ENCODE results near the gene ZFYVE21. TPM values are rescaled to one million over a fixed set of nuclear protein-coding genes. Genes with fewer than 3 reads are reported as not detected.

ZFYVE21 gene
- total RNA-seq, 4 donors from 2014 or later = 78.7 to 175 (median 139) TPM

DNA sequence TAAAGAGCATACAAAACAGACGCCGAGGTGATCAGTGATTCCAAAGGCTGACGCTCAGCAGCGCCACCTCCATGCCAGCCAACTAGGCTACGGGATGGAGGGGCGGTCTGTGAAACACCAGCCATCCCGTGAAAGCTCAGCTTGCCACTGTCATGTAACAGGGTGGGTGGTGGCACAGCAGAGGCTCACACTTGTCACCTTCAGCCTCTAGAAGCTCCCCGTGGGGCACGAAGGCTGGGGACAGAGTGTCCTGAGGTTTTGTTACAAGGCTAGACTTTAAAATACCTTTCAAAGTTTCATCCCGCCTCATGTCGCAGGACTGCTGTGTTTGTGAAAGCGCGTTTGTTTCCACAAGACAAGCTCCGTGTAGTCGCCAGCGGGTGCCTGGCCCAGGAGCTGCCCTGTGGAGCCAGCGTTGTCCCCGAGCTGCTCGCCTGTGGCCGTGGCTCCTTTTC, 21.0 kb upstream of the ZFYVE21 start:
- TF ChIP-seq, protein P1, sequence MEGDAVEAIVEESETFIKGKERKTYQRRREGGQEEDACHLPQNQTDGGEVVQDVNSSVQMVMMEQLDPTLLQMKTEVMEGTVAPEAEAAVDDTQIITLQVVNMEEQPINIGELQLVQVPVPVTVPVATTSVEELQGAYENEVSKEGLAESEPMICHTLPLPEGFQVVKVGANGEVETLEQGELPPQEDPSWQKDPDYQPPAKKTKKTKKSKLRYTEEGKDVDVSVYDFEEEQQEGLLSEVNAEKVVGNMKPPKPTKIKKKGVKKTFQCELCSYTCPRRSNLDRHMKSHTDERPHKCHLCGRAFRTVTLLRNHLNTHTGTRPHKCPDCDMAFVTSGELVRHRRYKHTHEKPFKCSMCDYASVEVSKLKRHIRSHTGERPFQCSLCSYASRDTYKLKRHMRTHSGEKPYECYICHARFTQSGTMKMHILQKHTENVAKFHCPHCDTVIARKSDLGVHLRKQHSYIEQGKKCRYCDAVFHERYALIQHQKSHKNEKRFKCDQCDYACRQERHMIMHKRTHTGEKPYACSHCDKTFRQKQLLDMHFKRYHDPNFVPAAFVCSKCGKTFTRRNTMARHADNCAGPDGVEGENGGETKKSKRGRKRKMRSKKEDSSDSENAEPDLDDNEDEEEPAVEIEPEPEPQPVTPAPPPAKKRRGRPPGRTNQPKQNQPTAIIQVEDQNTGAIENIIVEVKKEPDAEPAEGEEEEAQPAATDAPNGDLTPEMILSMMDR (IDR thresholded peaks at IDR 0.05; ENCODE audit: low read depth) = no peak

GRCh38 chr14:103695296-103696069, 20.1 kb upstream of the ZFYVE21 start:
- TF ChIP-seq, protein P1 (IDR thresholded peaks at IDR 0.05; ENCODE audit: low read depth) = no peak

- TF ChIP-seq, protein P1 (IDR thresholded peaks at IDR 0.05; ENCODE audit: low read depth) = no peak
Measured at GRCh38 chr14:103696070-103696402, 19.6 kb upstream of the ZFYVE21 start.

GRCh38 chr14:103696466-103697071, 19.0 kb upstream of the ZFYVE21 start:
- TF ChIP-seq, protein P1 (IDR thresholded peaks at IDR 0.05; ENCODE audit: low read depth) = no peak

DNA sequence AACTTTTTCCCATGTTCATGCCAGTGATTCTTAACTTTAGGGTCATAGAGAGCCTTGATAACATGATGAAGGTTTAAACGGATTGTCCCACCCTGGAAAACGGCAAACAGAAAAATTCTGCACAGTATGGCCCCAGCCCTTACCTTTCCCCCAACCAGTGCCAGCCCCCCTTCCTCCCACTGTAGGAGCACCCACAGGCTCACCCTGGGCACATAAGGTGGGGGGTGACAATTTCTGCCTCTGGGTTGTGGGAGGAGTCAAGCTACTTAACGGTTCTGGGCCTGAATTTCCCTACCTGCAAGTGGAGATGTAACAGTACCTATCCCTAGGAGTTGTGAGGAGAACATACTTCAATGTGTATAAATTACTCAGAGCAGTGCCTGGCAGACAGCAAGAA, 18.4 kb upstream of the ZFYVE21 start:
- TF ChIP-seq, protein P1 (IDR thresholded peaks at IDR 0.05; ENCODE audit: low read depth) = no peak

- TF ChIP-seq, protein P1 (IDR thresholded peaks at IDR 0.05; ENCODE audit: low read depth) = no peak
Measured at GRCh38 chr14:103697603-103698379, 17.8 kb upstream of the ZFYVE21 start.

Measured in subcutaneous adipose tissue (tissue), 4 donors.